ENCODE measurements around the gene IGHMBP2. TPM values are rescaled to one million over a fixed set of nuclear protein-coding genes. Genes with fewer than 3 reads are reported as not detected.

The IGHMBP2 gene
- total and polyA plus RNA-seq, 9 of the 15 experiments (the other 6 are each of a cell fraction or from before 2014, with no cell fraction given): 1.6 to 24.8 (median 14.5) TPM

DNA sequence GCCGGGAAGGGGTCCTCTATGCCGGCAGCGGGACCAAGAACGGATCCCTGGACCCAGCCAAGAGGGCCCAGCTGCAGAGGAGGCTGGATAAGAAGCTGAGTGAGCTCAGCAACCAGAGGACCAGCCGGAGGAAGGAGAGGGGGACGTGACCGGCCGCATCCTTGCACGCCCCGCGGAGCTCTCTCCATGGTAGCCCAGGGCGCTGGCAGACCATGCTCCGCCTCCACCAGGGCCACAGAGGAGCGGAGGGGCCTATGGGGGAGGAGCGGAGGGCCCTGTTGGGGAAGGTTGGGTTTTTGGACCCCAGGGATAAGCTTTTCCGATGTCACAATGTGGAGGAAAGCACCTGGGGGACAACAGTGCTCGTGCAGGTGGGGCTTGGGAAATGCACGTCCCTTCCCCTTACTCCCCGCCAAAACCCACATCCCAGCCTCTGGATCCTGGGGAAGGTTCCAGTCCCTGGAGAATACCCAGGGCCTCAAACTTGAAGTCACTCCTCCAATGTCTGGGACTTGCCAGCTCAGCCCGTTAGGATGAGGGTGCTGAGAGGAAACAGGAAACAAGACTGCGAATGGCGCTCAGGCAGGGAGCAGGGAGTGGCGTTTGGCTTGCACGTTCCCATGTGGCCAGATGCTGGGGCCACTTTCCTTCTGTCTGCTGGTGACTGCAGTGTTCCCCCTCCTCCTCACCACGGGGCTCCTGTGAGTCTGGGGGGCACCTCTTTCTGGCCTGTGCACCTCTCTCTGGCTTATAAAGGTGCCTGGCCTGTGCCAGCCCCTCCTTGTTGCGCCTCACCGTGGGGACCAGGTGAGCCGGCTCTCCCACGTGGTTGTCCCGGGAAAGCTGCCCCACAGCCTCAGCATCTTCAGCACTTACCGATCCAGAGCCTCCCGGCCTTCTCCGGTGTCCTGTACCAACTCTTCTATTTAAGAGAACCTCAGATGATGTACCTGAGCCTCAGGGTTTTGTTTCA lies 36.2 kb downstream of the IGHMBP2 start:
- in situ Hi-C loops (cut with MboI): no loop called here
- no peak for FAIRE-seq

More for the DNA sequence above, 36.2 kb downstream of the IGHMBP2 start:
- intact Hi-C loops (cut with micrococcal nuclease): no loop called here
- Histone ChIP-seq H3K9ac (ENCODE audit: insufficient read depth in 1 of 2, low read depth in 2 of 2, low read length in 2 of 2) (no peak overlapping the region), H3K4me2 (ENCODE audit: insufficient read depth, low read length) (no peak overlapping the region), H3K9me1 (ENCODE audit: control insufficient read depth, insufficient read depth, low read length) (no peaks in the 10 kb centered on the region), H3K79me2 (ENCODE audit: control insufficient read depth, insufficient read depth, low read length) (no peaks in the 10 kb centered on the region), H3K4me1 (replicated peaks in 1 of 2; ENCODE audit: control insufficient read depth in 2 of 2, insufficient read depth in 2 of 2, low read length in 2 of 2) (peaks cover 0 to 6% of the 10 kb centered on the region in 2 experiments; a peak in 1 of 5 replicates), H3K27ac (ENCODE audit: extremely low read depth, low read depth, low read length) (no peak overlapping the region), H2AFZ (ENCODE audit: low read depth, low read length) (no peak overlapping the region), H3K36me3 (ENCODE audit: control insufficient read depth, insufficient read depth, low read length) (peaks cover 50% of the 10 kb centered on the region; the same call in 2 of the 3 replicates), H4K20me1 (replicated peaks; ENCODE audit: control insufficient read depth, insufficient read depth, low read length) (0 out of 2 replicates have a peak, but pooled peaks cover 2% of the 10 kb centered on the region), H3K9me3 (replicated peaks; ENCODE audit: control insufficient read depth, insufficient read depth, low read depth, low read length) (no peaks in the 10 kb centered on the region), H3K4me3 (no peak overlapping the region), H3K27me3 (ENCODE audit: control insufficient read depth in 2 of 2, insufficient read depth in 2 of 2, low read length in 2 of 2) (no peaks in the 10 kb centered on the region)
- DNase-seq (ENCODE audit: extremely low read depth in 1 of 4, low spot score in 3 of 4) (no peak), ATAC-seq (no peak)
- 80% methylated on average over 21 of the region's 33 CpGs for whole genome bisulfite sequencing (ENCODE audit: insufficient coverage, low coverage, missing lambda C conversion rate)
- TF ChIP-seq CBFA2T2 (conservative IDR thresholded peaks at IDR 0.05) (no peak), ZKSCAN3 (CRISPR knock-in tag; IDR thresholded peaks at IDR 0.05) (no peak), KDM5B (IDR thresholded peaks at IDR 0.05; ENCODE audit: insufficient replicate concordance, low read depth, low read length) (no peak), IFI16 (CRISPR knock-in tag; IDR thresholded peaks at IDR 0.05) (no peak), ZNF830 (CRISPR knock-in tag; IDR thresholded peaks at IDR 0.05) (no peak), ZSCAN29 (IDR thresholded peaks at IDR 0.05) (no peak)
- TF ChIP-seq, protein P1, sequence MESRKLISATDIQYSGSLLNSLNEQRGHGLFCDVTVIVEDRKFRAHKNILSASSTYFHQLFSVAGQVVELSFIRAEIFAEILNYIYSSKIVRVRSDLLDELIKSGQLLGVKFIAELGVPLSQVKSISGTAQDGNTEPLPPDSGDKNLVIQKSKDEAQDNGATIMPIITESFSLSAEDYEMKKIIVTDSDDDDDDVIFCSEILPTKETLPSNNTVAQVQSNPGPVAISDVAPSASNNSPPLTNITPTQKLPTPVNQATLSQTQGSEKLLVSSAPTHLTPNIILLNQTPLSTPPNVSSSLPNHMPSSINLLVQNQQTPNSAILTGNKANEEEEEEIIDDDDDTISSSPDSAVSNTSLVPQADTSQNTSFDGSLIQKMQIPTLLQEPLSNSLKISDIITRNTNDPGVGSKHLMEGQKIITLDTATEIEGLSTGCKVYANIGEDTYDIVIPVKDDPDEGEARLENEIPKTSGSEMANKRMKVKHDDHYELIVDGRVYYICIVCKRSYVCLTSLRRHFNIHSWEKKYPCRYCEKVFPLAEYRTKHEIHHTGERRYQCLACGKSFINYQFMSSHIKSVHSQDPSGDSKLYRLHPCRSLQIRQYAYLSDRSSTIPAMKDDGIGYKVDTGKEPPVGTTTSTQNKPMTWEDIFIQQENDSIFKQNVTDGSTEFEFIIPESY (CRISPR knock-in tag; IDR thresholded peaks at IDR 0.05): peak; percentile 29; the same call in 1 of the 2 replicates
- BruUV-seq (replicated peaks): no TSS peak
- POLR2A ChIA-PET: no interaction called here
- CTCF ChIA-PET (ENCODE audit: low intra/inter-chr PET ratio): no interaction called here
